ENCODE data around the gene MAP6D1. TPM values are rescaled to one million over a fixed set of nuclear protein-coding genes. Genes with fewer than 3 reads are reported as not detected.

Gene MAP6D1
- polyA plus RNA-seq, 1 donor from 2014 or later, result 3.1 TPM

DNA sequence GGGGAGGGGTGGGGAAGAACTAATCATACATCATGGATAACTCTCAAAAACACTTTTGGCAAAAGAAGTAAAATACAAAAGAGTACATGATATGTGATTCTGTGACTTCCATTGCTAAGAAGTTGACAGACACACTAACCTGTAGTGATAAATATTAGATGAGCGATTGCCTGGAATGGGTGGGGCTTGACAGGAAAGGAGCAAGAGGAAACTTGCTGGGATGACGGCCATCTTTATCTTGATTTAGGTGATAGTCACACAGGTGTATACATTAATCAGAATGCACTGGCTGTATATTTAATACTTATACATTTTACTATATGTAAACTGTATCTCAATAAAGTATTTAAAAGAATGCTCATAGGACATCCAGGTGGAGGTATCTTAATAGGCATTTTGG is 46.2 kb upstream of the MAP6D1 start:
- Histone ChIP-seq H3K9me2 (ENCODE audit: insufficient read depth, low read length) (no peaks in the 10 kb centered on the region), H2AFZ (ENCODE audit: low read depth, low read length) (no peak overlapping the region), H3K36me3 (ENCODE audit: insufficient read depth, low read length) (no peaks in the 10 kb centered on the region), H3K9me3 (ENCODE audit: low read length) (no peaks in the 10 kb centered on the region), H3K4me2 (ENCODE audit: low read length) (no peak overlapping the region), H3F3A (ENCODE audit: insufficient read depth, low read length, poor library complexity, severe bottlenecking) (no peaks in the 10 kb centered on the region), H3K4me3 (ENCODE audit: low read length) (no peak overlapping the region), H4K20me1 (ENCODE audit: insufficient read depth) (no peaks in the 10 kb centered on the region), H3K79me2 (replicated peaks; ENCODE audit: insufficient read depth, low read length) (peaks cover 18% of the 10 kb centered on the region), H3K9ac (ENCODE audit: low read length) (no peak overlapping the region), H3K27ac (ENCODE audit: low read length) (no peak overlapping the region), H3K27me3 (ENCODE audit: insufficient read depth, low read depth, low read length) (no peaks in the 10 kb centered on the region)
- no peak for TF ChIP-seq MXI1 (conservative IDR thresholded peaks at IDR 0.05; ENCODE audit: poor library complexity, severe bottlenecking)
- TF ChIP-seq, protein P1, sequence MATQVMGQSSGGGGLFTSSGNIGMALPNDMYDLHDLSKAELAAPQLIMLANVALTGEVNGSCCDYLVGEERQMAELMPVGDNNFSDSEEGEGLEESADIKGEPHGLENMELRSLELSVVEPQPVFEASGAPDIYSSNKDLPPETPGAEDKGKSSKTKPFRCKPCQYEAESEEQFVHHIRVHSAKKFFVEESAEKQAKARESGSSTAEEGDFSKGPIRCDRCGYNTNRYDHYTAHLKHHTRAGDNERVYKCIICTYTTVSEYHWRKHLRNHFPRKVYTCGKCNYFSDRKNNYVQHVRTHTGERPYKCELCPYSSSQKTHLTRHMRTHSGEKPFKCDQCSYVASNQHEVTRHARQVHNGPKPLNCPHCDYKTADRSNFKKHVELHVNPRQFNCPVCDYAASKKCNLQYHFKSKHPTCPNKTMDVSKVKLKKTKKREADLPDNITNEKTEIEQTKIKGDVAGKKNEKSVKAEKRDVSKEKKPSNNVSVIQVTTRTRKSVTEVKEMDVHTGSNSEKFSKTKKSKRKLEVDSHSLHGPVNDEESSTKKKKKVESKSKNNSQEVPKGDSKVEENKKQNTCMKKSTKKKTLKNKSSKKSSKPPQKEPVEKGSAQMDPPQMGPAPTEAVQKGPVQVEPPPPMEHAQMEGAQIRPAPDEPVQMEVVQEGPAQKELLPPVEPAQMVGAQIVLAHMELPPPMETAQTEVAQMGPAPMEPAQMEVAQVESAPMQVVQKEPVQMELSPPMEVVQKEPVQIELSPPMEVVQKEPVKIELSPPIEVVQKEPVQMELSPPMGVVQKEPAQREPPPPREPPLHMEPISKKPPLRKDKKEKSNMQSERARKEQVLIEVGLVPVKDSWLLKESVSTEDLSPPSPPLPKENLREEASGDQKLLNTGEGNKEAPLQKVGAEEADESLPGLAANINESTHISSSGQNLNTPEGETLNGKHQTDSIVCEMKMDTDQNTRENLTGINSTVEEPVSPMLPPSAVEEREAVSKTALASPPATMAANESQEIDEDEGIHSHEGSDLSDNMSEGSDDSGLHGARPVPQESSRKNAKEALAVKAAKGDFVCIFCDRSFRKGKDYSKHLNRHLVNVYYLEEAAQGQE (IDR thresholded peaks at IDR 0.05; ENCODE audit: borderline replicate concordance), result no peak

- Histone ChIP-seq H3K9ac (ENCODE audit: low read length) (no peak overlapping the region), H3F3A (ENCODE audit: insufficient read depth, low read length, poor library complexity, severe bottlenecking) (no peaks in the 10 kb centered on the region), H3K27ac (ENCODE audit: low read length) (no peak overlapping the region), H3K4me2 (ENCODE audit: low read length) (no peak overlapping the region), H3K79me2 (replicated peaks; ENCODE audit: insufficient read depth, low read length) (peaks cover 15% of the 10 kb centered on the region), H4K20me1 (ENCODE audit: insufficient read depth) (no peaks in the 10 kb centered on the region), H3K9me2 (ENCODE audit: insufficient read depth, low read length) (no peaks in the 10 kb centered on the region), H3K36me3 (ENCODE audit: insufficient read depth, low read length) (no peaks in the 10 kb centered on the region), H2AFZ (ENCODE audit: low read depth, low read length) (no peak overlapping the region), H3K9me3 (ENCODE audit: low read length) (no peaks in the 10 kb centered on the region), H3K4me3 (ENCODE audit: low read length) (no peak overlapping the region), H3K27me3 (ENCODE audit: insufficient read depth, low read depth, low read length) (no peaks in the 10 kb centered on the region)
- TF ChIP-seq MXI1 (conservative IDR thresholded peaks at IDR 0.05; ENCODE audit: poor library complexity, severe bottlenecking), result no peak
- TF ChIP-seq, protein P1 (IDR thresholded peaks at IDR 0.05; ENCODE audit: borderline replicate concordance), result no peak
Observed at GRCh38 chr3:183870563-183870962, 45.2 kb upstream of the MAP6D1 start.

DNA sequence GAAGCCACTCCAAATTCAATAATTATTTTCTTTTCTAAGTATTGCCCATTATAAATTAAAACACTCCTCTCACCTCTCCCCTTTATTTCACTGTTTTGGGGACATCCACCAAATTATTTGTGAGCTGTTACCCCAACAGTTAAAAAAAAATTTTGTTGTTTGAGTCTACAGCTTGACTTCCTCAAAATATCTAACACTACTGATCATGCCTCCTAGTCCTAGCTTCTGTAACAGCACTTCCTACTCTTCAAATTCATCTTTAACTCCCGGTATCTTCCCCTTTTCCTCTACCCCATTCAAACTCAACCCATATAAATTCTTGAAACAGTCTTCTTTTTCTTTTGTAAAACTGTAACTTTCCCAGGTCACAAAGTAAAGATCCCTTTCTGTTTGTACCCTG is 43.4 kb upstream of the MAP6D1 start:
- Histone ChIP-seq H4K20me1 (ENCODE audit: insufficient read depth) (no peaks in the 10 kb centered on the region), H3K27me3 (ENCODE audit: insufficient read depth, low read depth, low read length) (no peaks in the 10 kb centered on the region), H3K27ac (ENCODE audit: low read length) (no peak overlapping the region), H3K9me3 (ENCODE audit: low read length) (no peaks in the 10 kb centered on the region), H3K79me2 (replicated peaks; ENCODE audit: insufficient read depth, low read length) (peaks cover 15% of the 10 kb centered on the region), H3F3A (ENCODE audit: insufficient read depth, low read length, poor library complexity, severe bottlenecking) (no peaks in the 10 kb centered on the region), H3K9me2 (ENCODE audit: insufficient read depth, low read length) (no peaks in the 10 kb centered on the region), H3K36me3 (ENCODE audit: insufficient read depth, low read length) (no peaks in the 10 kb centered on the region), H3K4me2 (ENCODE audit: low read length) (no peak overlapping the region), H3K4me3 (ENCODE audit: low read length) (no peak overlapping the region), H2AFZ (ENCODE audit: low read depth, low read length) (no peak overlapping the region), H3K9ac (ENCODE audit: low read length) (no peak overlapping the region)
- TF ChIP-seq EP300 (conservative IDR thresholded peaks at IDR 0.05; ENCODE audit: poor library complexity, severe bottlenecking), result no peak
- TF ChIP-seq TAF1 (IDR thresholded peaks at IDR 0.05; ENCODE audit: low read depth), result no peak
- no peak for TF ChIP-seq POLR2AphosphoS5 (IDR thresholded peaks at IDR 0.05)

Data from neural cell (in vitro differentiated cells).